ENCODE data around the gene NAIF1.

The NAIF1 gene

DNA sequence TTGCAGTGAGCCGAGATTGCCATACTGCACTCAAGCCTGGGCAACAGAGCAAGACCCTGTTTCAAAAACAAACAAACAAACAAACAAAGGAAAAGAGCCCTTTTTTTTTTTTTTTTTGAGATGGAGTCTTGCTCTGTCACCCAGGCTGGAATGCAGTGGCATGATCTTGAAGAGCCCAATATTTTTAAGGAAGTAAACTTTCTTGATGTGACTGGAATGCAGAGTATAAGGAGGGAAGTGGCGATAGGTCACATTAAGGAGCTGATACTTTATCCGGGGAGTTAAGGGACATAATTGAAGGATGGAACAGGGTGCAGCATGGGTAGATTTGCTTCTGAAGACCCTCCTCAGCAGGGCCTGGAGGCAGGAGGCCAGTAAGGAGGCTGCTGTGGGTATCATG lies 13.0 kb downstream of the NAIF1 start:
- TF ChIP-seq, protein P1, sequence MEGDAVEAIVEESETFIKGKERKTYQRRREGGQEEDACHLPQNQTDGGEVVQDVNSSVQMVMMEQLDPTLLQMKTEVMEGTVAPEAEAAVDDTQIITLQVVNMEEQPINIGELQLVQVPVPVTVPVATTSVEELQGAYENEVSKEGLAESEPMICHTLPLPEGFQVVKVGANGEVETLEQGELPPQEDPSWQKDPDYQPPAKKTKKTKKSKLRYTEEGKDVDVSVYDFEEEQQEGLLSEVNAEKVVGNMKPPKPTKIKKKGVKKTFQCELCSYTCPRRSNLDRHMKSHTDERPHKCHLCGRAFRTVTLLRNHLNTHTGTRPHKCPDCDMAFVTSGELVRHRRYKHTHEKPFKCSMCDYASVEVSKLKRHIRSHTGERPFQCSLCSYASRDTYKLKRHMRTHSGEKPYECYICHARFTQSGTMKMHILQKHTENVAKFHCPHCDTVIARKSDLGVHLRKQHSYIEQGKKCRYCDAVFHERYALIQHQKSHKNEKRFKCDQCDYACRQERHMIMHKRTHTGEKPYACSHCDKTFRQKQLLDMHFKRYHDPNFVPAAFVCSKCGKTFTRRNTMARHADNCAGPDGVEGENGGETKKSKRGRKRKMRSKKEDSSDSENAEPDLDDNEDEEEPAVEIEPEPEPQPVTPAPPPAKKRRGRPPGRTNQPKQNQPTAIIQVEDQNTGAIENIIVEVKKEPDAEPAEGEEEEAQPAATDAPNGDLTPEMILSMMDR (conservative IDR thresholded peaks at IDR 0.05; ENCODE audit: low read depth, low read length), result no peak
- no peak overlapping the region for H3K4me3 ChIP-seq (ENCODE audit: low read length)
- no peak for DNase-seq (ENCODE audit: low read depth)

DNA sequence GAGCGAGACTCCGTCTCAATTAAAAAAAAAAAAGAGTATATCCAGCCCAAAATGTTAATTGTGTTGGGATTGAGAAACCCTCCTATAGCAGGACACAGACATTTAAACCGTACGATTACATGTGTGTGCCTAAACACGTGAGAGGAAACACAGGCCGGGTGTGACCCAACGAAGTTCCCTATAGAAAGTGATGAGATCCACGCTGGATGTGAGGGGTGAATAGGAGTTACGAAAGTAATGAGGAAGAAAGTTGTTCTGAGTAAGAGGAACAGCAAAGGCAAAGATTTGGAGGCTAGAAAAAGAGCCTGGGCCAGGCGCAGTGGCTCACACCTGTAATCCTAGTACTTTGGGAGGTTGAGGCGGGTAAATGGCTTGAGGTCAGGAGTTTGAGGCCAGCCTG lies 13.6 kb downstream of the NAIF1 start:
- DNase-seq (ENCODE audit: low read depth), result no peak

DNA sequence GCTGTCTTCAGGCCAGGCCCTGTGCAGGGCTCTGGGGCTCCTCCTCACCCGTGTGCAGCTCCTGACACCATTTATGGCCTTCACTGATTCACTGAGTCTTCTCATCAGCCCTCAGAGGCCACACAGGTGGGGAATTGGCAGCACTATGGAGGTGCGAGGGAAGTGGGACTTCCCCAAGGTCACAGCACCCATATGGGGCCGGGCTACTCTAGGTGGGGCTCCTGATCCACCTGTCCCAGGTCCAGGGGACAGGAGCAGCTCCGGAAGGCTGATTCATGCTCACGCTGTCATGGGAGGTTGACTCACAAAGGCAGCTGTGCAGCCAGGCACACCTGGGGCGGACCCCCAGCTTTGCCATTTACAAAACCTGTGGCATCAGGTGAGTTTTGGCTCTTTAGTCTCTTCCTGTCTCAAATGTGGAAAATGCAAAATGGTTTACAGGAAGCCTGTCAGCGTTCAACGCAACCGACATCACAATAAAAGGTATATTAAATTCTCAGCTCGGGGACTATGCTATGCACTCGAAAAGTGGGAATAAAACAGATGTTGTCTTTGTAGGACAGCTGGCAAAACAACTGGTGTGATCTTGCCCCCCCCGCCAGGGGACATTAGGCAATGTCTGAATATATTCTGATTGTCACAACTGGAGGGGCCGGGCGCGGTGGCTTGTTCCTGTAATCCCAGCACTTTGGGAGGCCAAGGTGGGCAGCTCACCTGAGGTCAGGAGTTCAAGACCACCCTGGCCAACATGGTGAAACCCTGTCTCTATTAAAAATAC lies 15.0 kb downstream of the NAIF1 start:
- no peak for DNase-seq (ENCODE audit: low read depth)
- no peak overlapping the region for H3K4me3 ChIP-seq (ENCODE audit: low read length)
- TF ChIP-seq, protein P1 (conservative IDR thresholded peaks at IDR 0.05; ENCODE audit: low read depth, low read length), result no peak

More for the DNA sequence above, 13.6 kb downstream of the NAIF1 start:
- no peak overlapping the region for H3K4me3 ChIP-seq (ENCODE audit: low read length)
- TF ChIP-seq, protein P1 (conservative IDR thresholded peaks at IDR 0.05; ENCODE audit: low read depth, low read length), result no peak

DNA sequence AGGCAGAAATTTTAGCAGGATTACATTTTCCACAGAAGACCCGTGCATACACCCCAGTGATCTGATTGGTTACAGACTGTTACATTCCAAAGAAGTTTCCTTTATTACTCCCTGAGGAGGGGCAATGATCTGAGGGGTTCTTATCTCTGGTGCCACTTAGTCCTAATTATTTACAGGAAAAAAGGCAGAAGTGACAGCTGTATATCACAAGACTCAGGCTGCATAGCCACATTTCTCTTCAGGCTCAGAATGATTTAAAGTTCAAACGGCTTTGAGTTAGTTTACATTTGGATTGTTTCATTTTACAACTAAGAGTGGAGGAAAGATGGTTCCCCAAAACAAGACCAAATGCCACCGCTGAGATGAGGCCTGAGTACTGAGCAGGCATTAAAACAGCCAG lies 17.3 kb downstream of the NAIF1 start:
- H3K4me3 ChIP-seq (ENCODE audit: low read length), result no peak overlapping the region
- TF ChIP-seq, protein P1 (conservative IDR thresholded peaks at IDR 0.05; ENCODE audit: low read depth, low read length), result no peak
- no peak for DNase-seq (ENCODE audit: low read depth)

DNA sequence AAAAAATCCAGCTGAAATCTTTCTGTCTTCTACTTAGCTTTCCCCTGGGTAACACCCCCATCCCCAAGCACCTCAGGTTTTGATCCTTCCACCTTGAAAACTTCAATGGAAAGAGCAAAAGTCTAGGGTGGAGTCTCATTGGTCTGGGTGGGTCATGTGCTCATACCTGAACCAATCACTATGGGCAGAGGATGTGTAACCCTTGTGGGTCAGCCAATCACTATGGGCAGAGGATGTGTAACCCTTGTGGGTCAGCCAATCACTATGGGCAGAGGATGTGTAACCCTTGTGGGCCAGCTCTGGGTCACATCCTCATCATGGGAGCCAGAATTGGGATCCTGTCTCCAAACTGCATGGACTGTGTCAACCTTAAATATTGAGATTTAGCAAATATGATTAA lies 18.5 kb downstream of the NAIF1 start:
- TF ChIP-seq, protein P1 (conservative IDR thresholded peaks at IDR 0.05; ENCODE audit: low read depth, low read length), result no peak
- DNase-seq (ENCODE audit: low read depth), result no peak
- no peak overlapping the region for H3K4me3 ChIP-seq (ENCODE audit: low read length)

DNA sequence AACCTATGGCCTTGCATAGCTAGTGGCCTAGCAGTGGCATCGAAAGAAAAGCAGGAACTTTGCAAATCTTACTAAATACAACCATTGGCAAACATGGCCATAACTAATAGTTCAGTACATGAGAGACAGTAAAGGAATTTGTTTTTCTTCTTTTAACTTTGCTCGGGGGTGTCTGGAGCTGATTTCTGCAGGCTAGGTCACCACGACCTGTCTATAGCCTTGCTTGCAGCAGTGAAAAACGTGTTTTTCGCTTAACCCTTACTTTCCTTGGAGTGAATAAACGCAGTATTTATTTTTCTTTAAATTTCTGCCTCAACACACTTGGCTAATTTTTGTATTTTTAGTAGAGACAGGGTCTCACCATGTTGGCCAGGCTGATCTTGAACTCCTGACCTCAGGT lies 19.9 kb downstream of the NAIF1 start:
- DNase-seq (ENCODE audit: low read depth), result no peak

More for the DNA sequence above, 19.9 kb downstream of the NAIF1 start:
- TF ChIP-seq, protein P1 (conservative IDR thresholded peaks at IDR 0.05; ENCODE audit: low read depth, low read length), result no peak
- H3K4me3 ChIP-seq (ENCODE audit: low read length), result no peak overlapping the region

Measured in retinal pigment epithelial cell (primary cell).